Uterus (tissue), 4 donors: Measurements from ENCODE around the gene DNAH8. TPM values are rescaled to one million over a fixed set of nuclear protein-coding genes. Genes with fewer than 3 reads are reported as not detected.

ENCODE experiments used
- DNase-seq, 2 donors: peaks; one replicate each; pipeline ENCODE4 v3.0.0-alpha.2; 2019 to 2020
- H3K27ac ChIP-seq, 2 donors: fragments of 200-600 bp; sonication (generic); 1 replicate in 1 of 2; 2 replicates in 1 of 2; pipeline ENCODE4 v1.5.1; 2016 to 2018
- H3K27me3 ChIP-seq, 2 donors: fragments of 200-600 bp; sonication (generic); one replicate each; pipeline ENCODE4 v1.5.1; 2018 to 2019; ENCODE audit warnings: control low read depth in 1 of 2
- H3K36me3 ChIP-seq, 2 donors: fragments of 200-600 bp; sonication (generic); one replicate each; pipeline ENCODE4 v1.5.1; 2019; ENCODE audit warnings: control low read depth in 1 of 2
- H3K4me1 ChIP-seq, 2 donors: fragments of 200-600 bp; sonication (generic); one replicate each; pipeline ENCODE4 v1.5.1; 2018 to 2019; ENCODE audit warnings: control low read depth in 1 of 2
- H3K4me3 ChIP-seq, 2 donors: fragments of 200-600 bp; sonication (generic); 1 replicate in 1 of 2; 2 replicates in 1 of 2; pipeline ENCODE4 v1.5.1; 2018 to 2019; ENCODE audit warnings: mild to moderate bottlenecking in 1 of 2
- H3K9me3 ChIP-seq, 2 donors: fragments of 200-600 bp; sonication (generic); one replicate each; pipeline ENCODE4 v1.5.1; 2019; ENCODE audit warnings: control low read depth in 1 of 2
- POLR2A ChIP-seq, 2 donors: fragments of 450-650 bp; IDR thresholded peaks; one replicate each; pipeline ENCODE4 v1.6.1; 2016; ENCODE audit warnings: antibody characterized with exemption in 2 of 2, mild to moderate bottlenecking in 1 of 2, moderate library complexity in 1 of 2
- intact Hi-C: fragments of 100-400 bp; cut with DNase I; formaldehyde crosslinking; loops from one replicate; pipeline ENCODE4 v1.15.1; 2023; ENCODE audit warnings: low total_unique reads
- total RNA-seq, 4 donors: library from RNA; depleted of rRNA in 3 of 4; stranded (reverse); fragments of >200 nt in 3 of 4; gene quantifications; one replicate each; pipeline versions ENCODE4 v1.1.0 to v1.2.4, GENCODE V29; 2014 to 2023
- TF ChIP-seq, protein P1 (sequence below), 4 experiments: fragments of 200-600 bp in 2 of 4; fragments of 450-650 bp in 2 of 4; sonication (generic) in 2 of 4; IDR thresholded peaks; one replicate each; pipeline ENCODE4 v1.5.1; 2016 to 2019; ENCODE audit warnings: antibody characterized with exemption in 4 of 4, mild to moderate bottlenecking in 2 of 4, moderate library complexity in 1 of 4
- donor health status: DM: yes; HTN: yes; CAD: no.

The DNAH8 gene
- total RNA-seq, 4 donors from 2014 or later, result 0.03 to 0.69 TPM; not detected in 2

- no peaks in the 10 kb centered on the region for H3K36me3 ChIP-seq
- no peak for DNase-seq
- H3K27me3 ChIP-seq, result peaks cover 0 to 5% of the 10 kb centered on the region in 2 donors
- H3K4me3 ChIP-seq, result no peak overlapping the region
- H3K9me3 ChIP-seq, result no peaks in the 10 kb centered on the region
- H3K4me1 ChIP-seq, result no peaks in the 10 kb centered on the region
- no peak overlapping the region for H3K27ac ChIP-seq
- intact Hi-C loops, result no loop called here
- TF ChIP-seq, protein P1, sequence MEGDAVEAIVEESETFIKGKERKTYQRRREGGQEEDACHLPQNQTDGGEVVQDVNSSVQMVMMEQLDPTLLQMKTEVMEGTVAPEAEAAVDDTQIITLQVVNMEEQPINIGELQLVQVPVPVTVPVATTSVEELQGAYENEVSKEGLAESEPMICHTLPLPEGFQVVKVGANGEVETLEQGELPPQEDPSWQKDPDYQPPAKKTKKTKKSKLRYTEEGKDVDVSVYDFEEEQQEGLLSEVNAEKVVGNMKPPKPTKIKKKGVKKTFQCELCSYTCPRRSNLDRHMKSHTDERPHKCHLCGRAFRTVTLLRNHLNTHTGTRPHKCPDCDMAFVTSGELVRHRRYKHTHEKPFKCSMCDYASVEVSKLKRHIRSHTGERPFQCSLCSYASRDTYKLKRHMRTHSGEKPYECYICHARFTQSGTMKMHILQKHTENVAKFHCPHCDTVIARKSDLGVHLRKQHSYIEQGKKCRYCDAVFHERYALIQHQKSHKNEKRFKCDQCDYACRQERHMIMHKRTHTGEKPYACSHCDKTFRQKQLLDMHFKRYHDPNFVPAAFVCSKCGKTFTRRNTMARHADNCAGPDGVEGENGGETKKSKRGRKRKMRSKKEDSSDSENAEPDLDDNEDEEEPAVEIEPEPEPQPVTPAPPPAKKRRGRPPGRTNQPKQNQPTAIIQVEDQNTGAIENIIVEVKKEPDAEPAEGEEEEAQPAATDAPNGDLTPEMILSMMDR (IDR thresholded peaks at IDR 0.05), result no peak
- no peak for TF ChIP-seq POLR2A (IDR thresholded peaks at IDR 0.05)
Observed at GRCh38 chr6:38801305-38801704, 86.2 kb downstream of the DNAH8 start.

DNA sequence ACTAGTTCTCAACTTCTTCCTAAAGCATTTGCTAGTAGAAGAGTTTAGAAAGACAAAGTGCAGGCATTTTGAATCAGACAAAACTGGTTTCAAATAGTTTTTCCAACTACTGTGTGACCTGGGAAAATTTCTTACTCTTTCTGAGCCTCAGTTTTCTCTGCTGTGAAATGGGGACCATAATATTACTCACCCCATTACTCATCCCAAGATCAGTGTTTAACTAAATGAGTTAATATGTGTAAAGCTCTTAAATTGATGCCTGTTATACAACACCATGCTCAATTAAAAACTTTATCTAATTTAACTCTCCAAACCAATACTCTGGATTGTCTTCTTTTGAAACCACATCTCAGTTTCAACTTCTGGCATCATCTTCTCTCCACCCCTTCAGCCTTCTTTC, 87.4 kb downstream of the DNAH8 start:
- Histone ChIP-seq H3K9me3 (no peaks in the 10 kb centered on the region), H3K27me3 (peaks cover 0 to 5% of the 10 kb centered on the region in 2 donors)

GRCh38 chr6:38803129-38803528, 88.0 kb downstream of the DNAH8 start:
- Histone ChIP-seq H3K4me3 (no peak overlapping the region), H3K27me3 (peaks cover 0 to 5% of the 10 kb centered on the region in 2 donors), H3K36me3 (no peaks in the 10 kb centered on the region), H3K27ac (no peak overlapping the region), H3K9me3 (no peaks in the 10 kb centered on the region), H3K4me1 (no peaks in the 10 kb centered on the region)
- intact Hi-C loops, result no loop called here
- DNase-seq, result no peak
- TF ChIP-seq, protein P1 (IDR thresholded peaks at IDR 0.05), result no peak
- no peak for TF ChIP-seq POLR2A (IDR thresholded peaks at IDR 0.05)

More for the DNA sequence above, 87.4 kb downstream of the DNAH8 start:
- TF ChIP-seq POLR2A (IDR thresholded peaks at IDR 0.05), result no peak
- TF ChIP-seq, protein P1 (IDR thresholded peaks at IDR 0.05), result no peak
- Histone ChIP-seq H3K36me3 (no peaks in the 10 kb centered on the region), H3K4me1 (no peaks in the 10 kb centered on the region), H3K4me3 (no peak overlapping the region), H3K27ac (no peak overlapping the region)
- DNase-seq, result no peak
- intact Hi-C loops, result no loop called here

GRCh38 chr6:38804358-38804757, 89.2 kb downstream of the DNAH8 start:
- no peaks in the 10 kb centered on the region for H3K36me3 ChIP-seq
- TF ChIP-seq, protein P1 (IDR thresholded peaks at IDR 0.05), result no peak
- no peak overlapping the region for H3K27ac ChIP-seq
- no peak overlapping the region for H3K4me3 ChIP-seq
- no peaks in the 10 kb centered on the region for H3K9me3 ChIP-seq
- intact Hi-C loops, result no loop called here
- H3K27me3 ChIP-seq, result peaks cover 0 to 5% of the 10 kb centered on the region in 2 donors
- H3K4me1 ChIP-seq, result no peaks in the 10 kb centered on the region
- DNase-seq, result no peak

DNA sequence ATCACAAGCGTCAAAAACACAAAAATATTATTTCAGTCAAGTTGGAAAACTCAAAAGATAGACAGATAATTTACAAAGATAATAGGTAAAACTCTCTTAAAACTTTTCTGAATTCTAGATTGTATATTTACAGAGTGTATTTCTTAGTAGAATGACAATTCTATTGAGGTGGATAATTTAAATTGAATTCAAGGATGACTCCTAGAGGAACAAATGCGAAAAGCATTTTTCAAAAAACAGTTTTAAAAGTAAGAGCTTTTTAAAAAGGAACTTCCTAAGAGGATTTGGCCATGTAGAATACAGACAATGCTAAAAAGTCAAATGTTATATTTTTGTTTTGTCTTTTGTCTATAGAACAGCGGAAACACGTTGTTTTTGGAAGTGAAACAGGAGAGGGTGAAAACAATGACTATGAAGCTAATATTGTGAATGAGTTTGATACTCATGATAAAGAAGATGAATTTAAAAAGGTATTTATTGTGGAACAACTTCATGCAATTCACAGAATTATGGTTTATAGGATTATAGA, 90.1 kb downstream of the DNAH8 start:
- no peak overlapping the region for H3K4me3 ChIP-seq
- no peaks in the 10 kb centered on the region for H3K9me3 ChIP-seq
- no peak for TF ChIP-seq POLR2A (IDR thresholded peaks at IDR 0.05)
- no peak for DNase-seq
- H3K4me1 ChIP-seq, result no peaks in the 10 kb centered on the region
- peaks cover 0 to 5% of the 10 kb centered on the region in 2 donors for H3K27me3 ChIP-seq
- no peaks in the 10 kb centered on the region for H3K36me3 ChIP-seq
- H3K27ac ChIP-seq, result no peak overlapping the region
- intact Hi-C loops, result no loop called here

DNA sequence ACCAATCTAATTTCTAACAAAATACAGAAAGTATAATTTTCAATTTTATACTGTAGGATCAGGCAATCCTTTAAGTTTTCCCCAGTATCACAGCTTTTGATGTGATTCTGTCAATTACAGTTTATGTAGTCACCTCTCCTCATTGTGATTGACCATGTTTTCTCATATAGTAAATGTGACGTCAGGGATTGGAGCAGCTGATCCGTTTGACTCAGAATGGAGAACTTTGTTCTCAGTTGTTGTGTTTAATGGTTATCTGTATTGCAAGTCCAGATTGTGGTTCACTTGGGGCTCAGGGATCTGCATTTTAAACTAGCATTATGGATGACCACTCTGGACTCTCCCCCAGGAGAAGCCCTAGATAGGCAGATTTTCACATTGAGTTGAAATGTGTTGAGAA, 90.6 kb downstream of the DNAH8 start:
- Histone ChIP-seq H3K27ac (no peak overlapping the region), H3K36me3 (no peaks in the 10 kb centered on the region), H3K4me3 (no peak overlapping the region), H3K27me3 (peaks cover 0 to 5% of the 10 kb centered on the region in 2 donors), H3K4me1 (no peaks in the 10 kb centered on the region), H3K9me3 (no peaks in the 10 kb centered on the region)
- TF ChIP-seq, protein P1 (IDR thresholded peaks at IDR 0.05), result no peak
- no peak for TF ChIP-seq POLR2A (IDR thresholded peaks at IDR 0.05)
- DNase-seq, result no peak
- intact Hi-C loops, result no loop called here
